HL-60 (cell line): Measurements from ENCODE around the gene LSMEM2.

ENCODE experiments used
- CTCF ChIP-seq: IDR thresholded peaks from one replicate; pipeline ENCODE4 v1.5.1; 2011; ENCODE audit warnings: low read length, control low read depth, inconsistent platforms; ENCODE audit not compliant: insufficient read depth
- GABPA ChIP-seq: IDR thresholded peaks from 2 replicates; pipeline ENCODE4 v1.6.1; 2012; ENCODE audit warnings: low read depth
- POLR2AphosphoS5 ChIP-seq: IDR thresholded peaks from 2 replicates; pipeline ENCODE4 v1.6.1; 2012; ENCODE audit warnings: low read depth
- REST ChIP-seq: IDR thresholded peaks from 2 replicates; pipeline ENCODE4 v1.6.1; 2012; ENCODE audit warnings: low read depth; ENCODE audit not compliant: insufficient replicate concordance
- SPI1 ChIP-seq: IDR thresholded peaks from 2 replicates; pipeline ENCODE4 v1.6.1; 2012; ENCODE audit warnings: low read depth, mild to moderate bottlenecking, borderline replicate concordance

- TF ChIP-seq CTCF (no peak), POLR2AphosphoS5 (no peak), REST (no peak), SPI1 (no peak), GABPA (no peak)
These were observed 20.7 kb upstream of the LSMEM2 start for GRCh38 chr3:50258029-50258680.
